HUDEP-2 (cell line): ENCODE data around the gene ALDH3B2.
A peak's percentile ranks its signal among the peaks of the same experiment; 100 is the strongest.
"Not testable (repeated sequence)": the region's sequence is repeated elsewhere in the genome, so short reads cannot be mapped to it uniquely, and the experiment has no call there.

Experiments
- DNase-seq, 76 experiments: peaks; one replicate each; lab custom pipeline; 2025; ENCODE audit not compliant: unreplicated experiment in 76 of 76; lab: John Stamatoyannopoulos, UW

Gene ALDH3B2

DNA sequence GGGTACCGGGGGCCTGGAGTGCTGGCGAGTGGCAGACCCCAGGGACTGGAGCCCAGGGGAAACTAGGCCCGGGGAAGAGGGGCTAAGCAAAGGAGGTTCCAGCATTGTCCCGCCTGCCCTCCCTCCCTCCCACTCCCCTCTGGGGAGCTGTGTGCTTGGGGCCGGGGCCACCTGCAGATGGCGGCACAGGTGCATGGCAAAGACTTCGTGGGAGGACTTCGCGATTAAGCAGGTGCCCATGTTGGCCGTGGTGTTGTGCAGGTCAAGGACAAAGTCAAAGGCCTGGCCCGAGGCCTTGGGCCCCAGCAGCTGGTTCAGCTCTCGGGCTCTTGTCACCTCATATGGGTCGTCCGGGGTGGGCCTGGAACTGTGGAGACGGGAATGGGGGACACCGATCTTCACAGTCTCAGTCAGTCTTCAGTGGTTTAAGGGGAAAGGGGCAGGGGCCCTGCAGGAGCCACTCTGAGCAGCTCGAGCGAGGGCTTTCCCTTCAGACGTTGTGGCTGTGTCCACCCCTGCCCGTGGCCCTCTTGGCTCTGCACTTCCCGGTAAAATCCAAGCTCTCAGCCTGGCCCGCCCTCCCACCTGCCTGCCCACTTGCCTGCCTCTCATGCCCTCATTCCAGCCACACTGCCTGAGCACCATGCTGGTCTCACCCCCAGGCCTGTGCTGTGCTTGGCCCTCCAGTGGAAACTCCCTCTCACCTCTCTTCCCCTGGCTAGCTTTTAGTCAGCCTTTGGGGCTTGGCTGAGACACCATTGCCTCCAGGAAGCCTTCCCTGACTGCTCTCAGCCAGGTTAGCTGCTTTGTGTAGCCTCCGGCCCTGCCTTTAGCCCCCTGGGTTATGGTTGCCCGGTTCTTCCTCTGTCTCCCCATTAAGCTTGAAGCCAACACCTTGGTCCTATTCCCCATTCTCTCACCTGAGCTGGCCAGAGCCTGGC is 28.6 kb downstream of the ALDH3B2 start:
- DNase-seq = no peak

DNA sequence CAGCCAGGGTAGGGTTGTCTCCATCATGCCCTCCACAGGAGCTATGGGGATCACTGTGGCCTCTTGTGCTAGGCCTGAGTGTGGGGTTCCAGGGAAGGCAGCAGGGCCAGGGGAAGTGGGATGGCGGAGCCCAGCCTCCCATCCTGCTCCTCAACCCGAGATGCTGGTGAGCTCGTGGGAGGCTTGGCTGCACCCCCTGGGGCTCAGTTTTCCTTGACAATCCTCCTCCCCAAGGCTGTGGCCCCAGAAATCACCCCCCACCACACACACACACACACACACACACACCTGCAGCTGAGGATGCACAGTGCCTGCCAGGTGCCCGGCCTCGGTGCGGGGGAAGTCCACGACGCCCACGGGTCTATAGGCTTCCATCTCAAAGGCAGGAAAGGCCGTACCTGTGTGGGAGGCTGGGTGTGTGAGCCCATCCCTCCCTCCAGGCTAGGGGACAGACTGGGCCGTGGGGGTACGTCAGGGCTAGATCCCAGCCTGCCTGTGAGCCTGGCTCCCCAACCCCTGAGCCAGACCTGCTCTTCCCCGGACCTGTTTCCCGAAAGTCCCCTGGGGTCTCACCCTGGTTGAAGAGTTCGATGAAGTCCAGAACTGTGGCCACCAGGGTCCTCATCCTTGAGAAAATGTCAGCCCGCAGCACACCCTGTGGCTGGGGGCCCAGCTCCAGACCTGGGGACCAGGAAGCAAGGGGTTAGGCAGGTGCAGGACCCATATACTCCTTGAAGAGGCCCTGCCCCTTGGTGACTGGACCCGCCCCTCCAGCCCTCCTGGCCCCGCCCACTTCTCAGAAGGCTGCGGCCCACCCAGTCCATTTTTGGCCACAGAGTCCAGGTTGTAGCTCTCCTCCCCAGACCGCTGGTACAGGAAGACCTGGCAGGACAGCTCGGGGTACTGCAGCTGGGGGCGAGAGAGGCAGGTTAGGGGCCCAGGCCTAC is 29.7 kb downstream of the ALDH3B2 start:
- no peak for DNase-seq

DNA sequence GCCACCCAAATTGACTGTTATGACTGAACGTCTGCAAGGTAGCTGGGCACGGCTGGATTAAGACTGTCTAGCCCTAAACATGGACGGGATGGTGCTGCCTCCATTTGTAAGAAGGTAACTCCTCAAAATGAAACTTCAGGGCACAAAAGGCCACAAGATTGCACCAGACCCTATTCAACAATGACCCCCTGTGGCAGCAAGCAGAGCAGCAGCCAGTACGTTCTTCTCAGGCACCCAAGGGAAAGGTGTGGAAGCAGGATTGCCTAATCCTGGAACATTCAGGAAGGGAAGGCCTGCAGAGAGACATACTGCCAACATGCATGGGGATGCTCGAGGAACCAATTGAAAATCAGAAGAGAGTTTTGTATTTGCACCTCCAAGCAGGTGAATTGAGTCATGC is 30.4 kb downstream of the ALDH3B2 start:
- peak in 2 of 76 experiments; percentile 6 to 10 for DNase-seq

DNA sequence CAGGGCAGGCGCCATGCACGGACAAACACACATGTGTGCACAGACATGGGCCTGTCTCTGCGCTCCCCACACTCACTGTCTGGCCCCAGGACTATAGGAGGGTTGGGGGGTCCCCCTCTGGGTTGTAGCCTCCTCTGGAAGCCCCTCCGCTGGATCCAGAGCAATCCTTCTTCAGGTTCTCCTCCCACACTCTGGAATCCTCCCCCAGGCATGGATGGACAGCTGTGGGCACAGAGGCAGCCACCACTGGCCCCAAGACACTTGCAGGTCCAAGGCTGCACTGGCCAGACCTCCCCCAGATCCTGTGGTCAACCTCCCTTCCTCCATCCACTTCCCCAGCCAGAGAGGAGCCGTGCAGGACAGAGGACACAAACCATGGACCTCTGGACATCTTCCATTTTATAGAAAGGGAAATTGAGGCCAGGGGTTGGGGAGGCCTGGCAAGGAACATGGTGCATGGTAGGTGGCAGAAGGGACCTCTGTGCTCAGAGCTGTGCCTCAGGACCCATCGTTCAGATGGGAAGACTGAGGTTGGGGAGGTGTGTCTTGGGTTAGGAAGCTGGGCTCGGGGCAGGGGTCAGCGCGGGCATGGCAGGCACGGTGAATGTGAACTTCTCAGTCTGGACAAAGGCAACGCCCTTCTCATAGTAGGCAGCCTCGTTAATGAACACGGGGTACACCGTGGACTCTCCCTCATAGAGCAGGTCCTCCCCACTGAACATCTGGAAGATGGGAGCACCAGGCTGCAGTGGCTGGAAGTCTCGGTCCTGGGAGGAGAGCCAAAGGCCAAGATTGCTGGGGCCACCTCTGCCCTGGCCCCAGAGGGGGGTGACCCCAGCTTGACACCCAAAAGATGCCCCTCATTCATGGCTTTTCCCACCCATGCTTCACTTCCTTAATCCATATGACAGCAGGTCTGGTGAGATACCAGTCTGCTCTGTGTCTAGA is 32.0 kb downstream of the ALDH3B2 start:
- DNase-seq = no peak

DNA sequence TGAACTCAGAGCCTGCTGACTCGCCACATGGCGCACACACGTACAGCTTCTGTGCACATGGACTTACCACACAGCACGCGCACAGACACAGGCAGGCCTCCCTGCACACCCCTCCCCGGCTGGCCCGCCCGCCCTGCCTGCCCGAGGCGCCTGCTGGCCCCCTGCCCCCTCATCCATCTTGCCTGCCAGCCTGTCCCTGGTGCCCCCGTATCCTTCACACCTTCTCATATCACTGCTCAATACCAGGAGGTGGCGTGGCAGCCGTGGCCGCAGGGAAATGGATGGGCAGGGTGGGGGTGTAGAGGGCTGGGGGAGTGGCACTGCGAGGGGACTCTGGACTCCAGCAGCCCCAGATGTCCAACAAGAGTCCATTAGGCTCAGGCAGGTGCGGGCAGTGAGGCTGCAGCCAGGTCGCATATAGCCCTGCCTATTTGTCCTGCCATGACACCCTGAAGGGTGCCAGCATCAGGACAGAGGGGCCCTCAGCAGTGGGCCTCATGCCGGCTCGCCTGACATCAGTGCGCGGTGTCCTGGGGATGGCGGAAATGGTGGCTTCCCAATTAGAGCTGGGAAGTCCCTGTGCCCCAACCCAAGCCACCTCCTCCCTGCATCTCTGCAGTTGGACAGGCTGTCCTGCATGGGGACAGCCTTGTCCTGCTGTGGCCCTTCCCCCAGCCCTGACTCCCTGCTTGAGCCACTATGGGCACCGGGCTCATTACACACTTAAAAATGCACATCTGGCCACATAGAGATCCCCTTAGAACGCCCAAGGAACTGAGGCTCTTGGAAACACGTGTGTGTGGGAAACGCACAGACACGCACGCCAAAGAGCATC is 32.9 kb downstream of the ALDH3B2 start:
- no peak for DNase-seq

DNA sequence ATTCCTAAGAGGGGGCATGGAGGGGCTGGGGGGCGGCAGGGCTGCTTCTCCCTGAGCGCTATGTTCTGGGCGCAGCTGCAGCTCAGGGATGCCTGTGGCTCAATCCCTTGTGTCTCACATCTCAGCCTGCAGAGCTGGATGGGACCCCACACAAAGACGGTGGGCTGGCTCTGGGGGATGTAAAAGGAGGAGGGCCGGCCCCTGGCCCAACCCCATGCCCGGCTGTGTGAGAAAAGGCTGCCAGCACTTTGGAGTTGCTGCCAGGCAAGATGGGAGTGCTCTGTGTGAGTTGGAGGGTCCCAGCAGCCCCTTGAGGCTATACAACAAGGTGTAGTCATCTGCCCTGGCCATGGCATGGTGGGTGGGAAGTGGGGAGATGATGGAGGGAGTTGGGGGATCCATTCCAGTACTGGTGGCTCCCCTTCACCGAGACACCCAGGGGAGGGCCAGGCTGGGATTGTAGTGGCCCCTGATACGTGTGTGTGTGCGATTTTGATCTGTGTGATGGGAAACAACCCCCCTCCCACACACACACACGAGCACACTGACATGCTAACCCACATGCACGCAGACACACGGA is 33.6 kb downstream of the ALDH3B2 start:
- no peak for DNase-seq

DNA sequence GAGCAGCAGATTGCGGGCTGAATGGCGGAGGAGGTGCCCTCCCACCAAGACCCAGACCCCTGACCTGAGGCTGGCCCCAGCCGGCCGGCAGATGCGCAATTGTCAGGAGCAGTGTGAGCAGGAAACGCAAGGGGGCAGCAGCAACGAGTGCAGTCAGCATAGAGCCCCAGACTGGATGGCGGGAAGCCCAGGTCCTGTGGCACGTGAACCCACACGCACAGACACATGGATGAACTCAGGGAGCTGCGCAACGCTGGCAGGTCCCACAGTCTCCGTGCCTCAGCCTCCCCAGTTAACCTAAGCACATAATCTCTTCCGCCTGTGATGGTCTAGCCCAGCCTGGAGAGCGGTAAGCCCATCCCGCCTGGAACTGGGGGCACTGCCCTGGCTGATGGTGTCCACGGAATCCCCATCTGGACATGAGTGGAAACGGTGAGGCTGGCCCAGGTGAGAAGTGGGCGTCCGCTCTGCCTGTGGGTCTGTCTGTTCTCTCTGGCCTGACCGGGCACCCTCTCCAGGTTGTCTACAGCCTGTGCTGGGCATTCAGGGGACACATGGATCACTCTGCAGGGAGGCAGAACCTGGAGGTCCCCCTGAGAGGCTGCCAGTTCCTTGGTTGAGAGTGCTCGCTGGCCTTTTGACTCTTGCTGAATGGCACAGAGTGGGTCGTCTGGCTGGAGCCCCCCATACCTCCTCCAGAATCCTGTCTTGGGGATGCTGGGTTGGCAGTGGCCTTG is 34.2 kb downstream of the ALDH3B2 start:
- peak in 47 of 76 experiments; percentile 5 to 72 (median 35) for DNase-seq

DNA sequence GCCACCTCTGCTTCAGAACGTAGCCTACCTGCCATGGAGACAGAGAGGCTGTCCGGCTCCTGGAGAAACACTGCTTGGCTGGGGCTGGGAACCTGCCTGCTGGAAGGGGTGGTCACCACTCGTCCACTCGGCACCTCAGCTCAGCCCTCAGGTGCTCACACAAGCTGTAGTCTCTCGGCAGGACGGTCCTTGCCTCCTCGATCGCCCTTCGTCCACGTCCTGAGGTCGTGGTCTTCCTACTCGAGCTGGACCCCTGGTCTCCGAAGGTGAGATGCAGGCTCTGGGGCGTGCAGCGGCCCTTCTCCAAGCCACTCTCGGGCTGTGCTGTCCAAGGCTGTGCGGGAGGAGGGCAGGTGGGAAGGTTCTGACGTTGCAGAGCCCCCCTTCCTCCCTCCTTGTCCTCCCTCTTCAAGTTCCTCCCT is 35.0 kb downstream of the ALDH3B2 start, which contains the start of gene TBX10:
Gene TBX10, minus strand, starts transcription at position 326 of the 422 bp plus-strand sequence. Its CDS starts 291 bp downstream, at position 35.
- DNase-seq = no peak

DNA sequence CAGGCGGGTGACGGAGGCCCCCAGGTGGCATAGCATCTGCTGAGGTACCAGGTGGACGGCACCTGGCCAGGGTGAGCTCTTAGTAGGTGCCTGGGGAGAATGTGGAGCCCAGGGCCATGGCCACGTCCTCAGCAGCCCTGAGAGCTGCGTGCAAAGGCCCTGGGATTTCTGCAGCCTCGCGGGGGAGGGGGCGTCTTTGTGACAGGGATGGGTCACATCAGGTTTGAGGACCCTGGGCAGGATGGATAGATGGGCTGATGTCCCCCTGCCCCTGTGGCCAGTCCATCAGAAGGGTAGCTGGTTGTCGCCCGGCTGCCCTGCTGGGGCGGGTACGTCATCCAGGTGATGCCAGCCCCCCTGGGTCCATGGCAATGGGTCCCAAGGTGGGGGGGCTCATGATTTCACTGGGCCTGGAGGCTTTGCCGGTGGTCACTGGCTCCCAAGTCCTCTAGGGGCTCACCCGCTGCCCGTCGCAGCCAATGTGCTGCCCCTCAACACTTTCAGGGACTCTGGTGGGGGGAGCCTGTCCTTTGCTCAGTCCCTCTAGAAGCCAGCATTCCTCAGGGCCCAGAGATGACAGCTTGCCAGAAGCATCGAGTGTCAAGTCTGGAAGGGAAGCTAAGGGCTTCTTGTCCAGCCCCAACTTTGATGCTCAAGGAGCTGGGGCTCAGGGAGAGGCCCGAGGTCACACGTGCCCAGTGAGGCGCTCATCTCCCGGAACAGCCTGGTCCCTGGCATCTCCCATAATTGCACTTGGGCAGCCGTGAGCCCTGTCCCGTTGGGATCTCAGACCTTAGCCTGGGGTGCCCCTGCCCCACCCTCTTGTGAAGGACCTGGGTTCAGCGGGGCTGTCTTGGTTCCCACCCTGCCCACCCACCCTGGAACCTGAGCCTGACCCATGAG is 35.6 kb downstream of the ALDH3B2 start:
- no peak for DNase-seq

GRCh38 chr11:67637441-67637840 is 37.0 kb downstream of the ALDH3B2 start:
- not testable (repeated sequence) for DNase-seq

DNA sequence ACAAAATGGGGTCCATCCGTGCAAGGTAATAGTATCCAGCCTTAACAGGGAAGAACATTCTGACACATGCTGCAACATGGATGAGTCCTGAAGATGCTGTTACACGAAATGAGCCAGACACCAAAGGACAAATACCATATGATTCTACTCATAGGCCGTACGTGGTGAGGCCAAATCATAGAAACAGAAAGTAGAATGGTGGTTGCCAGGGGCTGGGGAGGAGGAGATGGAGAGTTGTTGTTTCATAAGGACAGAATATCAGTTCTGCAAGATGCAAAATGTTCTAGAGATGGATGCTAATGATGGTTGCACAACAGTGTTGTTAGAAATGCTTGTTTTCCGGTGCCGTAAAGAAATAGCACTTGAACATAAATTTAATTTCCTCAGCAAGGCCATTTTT is 37.5 kb downstream of the ALDH3B2 start:
- DNase-seq = no peak

DNA sequence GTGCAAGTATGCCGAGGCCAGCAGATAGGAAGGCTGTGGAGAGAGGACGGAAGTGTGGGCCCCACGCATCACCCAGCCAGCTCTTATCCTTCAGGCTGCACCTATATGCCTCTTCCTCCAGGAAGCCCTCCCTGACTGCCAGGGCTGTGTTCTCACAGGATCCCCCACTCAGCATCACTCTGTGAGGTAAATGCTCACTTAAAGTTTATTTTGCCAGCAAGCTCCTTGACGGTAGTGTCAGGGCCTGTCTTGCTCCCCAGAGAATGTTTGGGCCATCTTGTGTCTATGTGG is 39.2 kb downstream of the ALDH3B2 start:
- no peak for DNase-seq

GRCh38 chr11:67634366-67635230 is 39.8 kb downstream of the ALDH3B2 start:
- no peak for DNase-seq

GRCh38 chr11:67633758-67634365 is 40.6 kb downstream of the ALDH3B2 start:
- no peak for DNase-seq

DNA sequence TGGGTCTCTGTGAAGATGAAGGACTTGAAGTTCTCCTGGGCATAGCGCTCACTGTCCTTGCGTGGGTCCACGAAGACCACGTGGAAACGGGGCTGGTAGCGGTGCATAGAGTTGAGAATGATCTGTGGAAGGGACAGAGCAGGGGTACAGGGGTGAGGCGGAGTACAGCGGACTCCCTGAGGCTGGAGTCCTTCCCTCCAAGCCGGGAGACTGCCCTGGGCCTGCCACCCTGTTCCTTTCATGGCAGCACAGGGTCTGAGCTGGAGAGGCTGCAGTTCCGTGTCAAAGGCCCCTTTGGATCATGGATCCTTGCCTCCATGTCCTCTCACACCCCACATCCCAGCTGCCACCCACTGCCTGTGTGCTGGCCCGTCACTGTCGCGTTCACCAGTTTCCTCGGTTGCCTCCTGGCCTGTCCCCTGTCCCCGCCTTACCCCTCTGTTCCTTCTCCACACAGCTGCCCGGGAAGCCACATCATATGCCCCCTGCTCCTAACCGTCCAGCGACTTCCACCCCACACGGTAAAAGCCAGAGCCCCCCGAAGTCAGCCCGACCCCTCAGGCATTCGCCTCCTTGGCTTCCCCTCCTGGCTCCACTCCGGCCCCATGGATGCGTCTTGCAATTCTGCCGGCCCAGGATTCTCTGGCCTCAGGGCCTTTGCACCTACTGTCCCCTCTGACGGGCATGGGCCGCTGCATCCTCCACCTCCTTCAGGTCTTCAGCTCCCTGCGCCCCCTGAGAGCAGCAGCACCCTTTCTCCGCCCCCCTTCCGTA is 41.3 kb downstream of the ALDH3B2 start:
- DNase-seq = no peak
